Neural progenitor cell (in vitro differentiated cells): ENCODE measurements around the gene WFS1. TPM values are rescaled to one million over a fixed set of nuclear protein-coding genes. Genes with fewer than 3 reads are reported as not detected.

Experiments used
- DNase-seq: peaks from one replicate; pipeline ENCODE4 v3.0.0-alpha.2; 2016; ENCODE audit warnings: low spot score
- H2AFZ ChIP-seq: fragments of 200-600 bp; sonication (generic); replicated peaks from 2 replicates; pipeline ENCODE4 v1.6.1; 2016; ENCODE audit warnings: antibody characterized with exemption
- H3F3A ChIP-seq: fragments of 200-600 bp; sonication (generic); 2 replicates; pipeline ENCODE4 v1.6.1; 2016; ENCODE audit warnings: antibody characterized with exemption, low read depth
- H3K27ac ChIP-seq: fragments of 200-600 bp; sonication (generic); 2 replicates; pipeline ENCODE4 v1.5.1; 2016; ENCODE audit warnings: mild to moderate bottlenecking
- H3K27me3 ChIP-seq: fragments of 200-600 bp; sonication (generic); 2 replicates; pipeline ENCODE4 v1.6.1; 2016; ENCODE audit warnings: mild to moderate bottlenecking, moderate library complexity
- H3K36me3 ChIP-seq: fragments of 200-600 bp; sonication (generic); 2 replicates; pipeline ENCODE4 v1.5.1; 2016
- H3K4me1 ChIP-seq: fragments of 200-600 bp; sonication (generic); 2 replicates; pipeline ENCODE4 v1.6.1; 2016; ENCODE audit warnings: mixed run types
- H3K4me2 ChIP-seq: fragments of 200-600 bp; sonication (generic); 2 replicates; pipeline ENCODE4 v1.6.1; 2016
- H3K4me3 ChIP-seq: fragments of 200-600 bp; sonication (generic); 2 replicates; pipeline ENCODE4 v1.5.1; 2016
- H3K79me2 ChIP-seq: fragments of 200-600 bp; sonication (generic); 2 replicates; pipeline ENCODE4 v1.6.1; 2016; ENCODE audit warnings: low read depth
- H3K9ac ChIP-seq: fragments of 200-600 bp; sonication (generic); 2 replicates; pipeline ENCODE4 v1.6.1; 2016
- H3K9me3 ChIP-seq: fragments of 200-600 bp; sonication (generic); 2 replicates; pipeline ENCODE4 v1.5.1; 2016; ENCODE audit warnings: low read depth
- H4K20me1 ChIP-seq: fragments of 200-600 bp; sonication (generic); 2 replicates; pipeline ENCODE4 v1.6.1; 2016; ENCODE audit warnings: low read depth
- H3K27ac Mint-ChIP-seq: 3 replicates; pipeline ENCODE4 v1.8.0; 2021; ENCODE audit warnings: mixed read lengths
- H3K27me3 Mint-ChIP-seq: 2 replicates; pipeline ENCODE4 v1.8.0; 2022; ENCODE audit warnings: low read depth, mild to moderate bottlenecking, inconsistent platforms, moderate library complexity, mixed read lengths; ENCODE audit not compliant: insufficient read depth
- H3K36me3 Mint-ChIP-seq: 3 replicates; pipeline ENCODE4 v1.8.0; 2021; ENCODE audit warnings: mixed read lengths
- H3K4me1 Mint-ChIP-seq: 3 replicates; pipeline ENCODE4 v1.8.0; 2021; ENCODE audit warnings: mixed read lengths
- H3K4me3 Mint-ChIP-seq: 3 replicates; pipeline ENCODE4 v1.8.0; 2021; ENCODE audit warnings: mild to moderate bottlenecking, moderate library complexity, mixed read lengths
- H3K9me3 Mint-ChIP-seq: 3 replicates; pipeline ENCODE4 v1.8.0; 2020; ENCODE audit warnings: mixed read lengths
- EZH2 ChIP-seq: fragments of 200-600 bp; sonication (generic); IDR thresholded peaks from 2 replicates; pipeline ENCODE4 v1.6.1; 2017; ENCODE audit warnings: antibody characterized with exemption, mild to moderate bottlenecking, moderate library complexity
- EZH2phosphoT487 ChIP-seq: fragments of 200-600 bp; sonication (generic); IDR thresholded peaks from 2 replicates; pipeline ENCODE4 v1.6.1; 2017; ENCODE audit warnings: antibody characterized with exemption
- total RNA-seq: library from RNA; depleted of rRNA; stranded (reverse); fragments of >200 nt; gene quantifications from 2 replicates; pipeline ENCODE4 v1.2.3, GENCODE V29; 2015; ENCODE audit warnings: low replicate concordance
- TF ChIP-seq, protein P1 (sequence below): fragments of 200-600 bp; sonication (generic); IDR thresholded peaks from 2 replicates; pipeline ENCODE4 v1.5.1; 2017; ENCODE audit warnings: antibody characterized with exemption, mild to moderate bottlenecking

WFS1 gene
- total RNA-seq, 1 donor from 2014 or later, result 8.8 TPM

DNA sequence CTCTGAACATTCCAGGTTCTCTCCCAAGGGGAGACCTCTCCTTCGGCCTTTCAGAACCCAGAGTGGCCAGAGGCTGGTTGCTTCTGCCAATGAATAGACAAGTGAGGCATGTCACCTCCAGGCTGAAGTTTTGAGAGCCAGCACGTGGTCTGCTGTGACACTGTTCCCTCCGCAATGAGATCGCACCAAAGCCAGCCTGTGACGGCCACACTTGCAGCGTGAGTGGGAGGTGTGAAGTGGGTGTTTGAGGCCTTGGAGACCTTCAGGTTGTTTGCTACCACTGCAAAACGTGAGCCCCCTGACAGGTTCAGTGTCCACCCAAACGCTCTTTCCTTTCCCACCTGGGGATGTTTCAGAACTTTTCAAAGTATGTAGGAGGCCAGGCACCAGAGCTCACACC is 81.0 kb downstream of the WFS1 start:
- no peaks in the 10 kb centered on the region for H3F3A ChIP-seq
- no peaks in the 10 kb centered on the region for H3K4me1 ChIP-seq
- H3K79me2 ChIP-seq, result no peaks in the 10 kb centered on the region
- H3K27me3 ChIP-seq, result no peaks in the 10 kb centered on the region
- TF ChIP-seq EZH2phosphoT487, result no peak
- no peak for TF ChIP-seq EZH2
- TF ChIP-seq, protein P1, sequence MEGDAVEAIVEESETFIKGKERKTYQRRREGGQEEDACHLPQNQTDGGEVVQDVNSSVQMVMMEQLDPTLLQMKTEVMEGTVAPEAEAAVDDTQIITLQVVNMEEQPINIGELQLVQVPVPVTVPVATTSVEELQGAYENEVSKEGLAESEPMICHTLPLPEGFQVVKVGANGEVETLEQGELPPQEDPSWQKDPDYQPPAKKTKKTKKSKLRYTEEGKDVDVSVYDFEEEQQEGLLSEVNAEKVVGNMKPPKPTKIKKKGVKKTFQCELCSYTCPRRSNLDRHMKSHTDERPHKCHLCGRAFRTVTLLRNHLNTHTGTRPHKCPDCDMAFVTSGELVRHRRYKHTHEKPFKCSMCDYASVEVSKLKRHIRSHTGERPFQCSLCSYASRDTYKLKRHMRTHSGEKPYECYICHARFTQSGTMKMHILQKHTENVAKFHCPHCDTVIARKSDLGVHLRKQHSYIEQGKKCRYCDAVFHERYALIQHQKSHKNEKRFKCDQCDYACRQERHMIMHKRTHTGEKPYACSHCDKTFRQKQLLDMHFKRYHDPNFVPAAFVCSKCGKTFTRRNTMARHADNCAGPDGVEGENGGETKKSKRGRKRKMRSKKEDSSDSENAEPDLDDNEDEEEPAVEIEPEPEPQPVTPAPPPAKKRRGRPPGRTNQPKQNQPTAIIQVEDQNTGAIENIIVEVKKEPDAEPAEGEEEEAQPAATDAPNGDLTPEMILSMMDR, result no peak
- no peaks in the 10 kb centered on the region for H3K9me3 ChIP-seq
- H3K27me3 Mint-ChIP-seq, result peaks cover 13% of the 10 kb centered on the region
- H3K4me3 ChIP-seq, result no peak overlapping the region
- H3K36me3 Mint-ChIP-seq, result peaks cover 2% of the 10 kb centered on the region
- peaks cover 26% of the 10 kb centered on the region for H3K4me1 Mint-ChIP-seq
- no peak overlapping the region for H3K4me3 Mint-ChIP-seq
- no peak overlapping the region for H3K9ac ChIP-seq
- peaks cover 3% of the 10 kb centered on the region for H3K9me3 Mint-ChIP-seq
- no peak overlapping the region for H3K27ac ChIP-seq
- H3K36me3 ChIP-seq, result no peaks in the 10 kb centered on the region
- DNase-seq, result no peak
- H3K27ac Mint-ChIP-seq, result no peak overlapping the region
- H4K20me1 ChIP-seq, result no peaks in the 10 kb centered on the region
- no peak overlapping the region for H3K4me2 ChIP-seq
- no peak overlapping the region for H2AFZ ChIP-seq

DNA sequence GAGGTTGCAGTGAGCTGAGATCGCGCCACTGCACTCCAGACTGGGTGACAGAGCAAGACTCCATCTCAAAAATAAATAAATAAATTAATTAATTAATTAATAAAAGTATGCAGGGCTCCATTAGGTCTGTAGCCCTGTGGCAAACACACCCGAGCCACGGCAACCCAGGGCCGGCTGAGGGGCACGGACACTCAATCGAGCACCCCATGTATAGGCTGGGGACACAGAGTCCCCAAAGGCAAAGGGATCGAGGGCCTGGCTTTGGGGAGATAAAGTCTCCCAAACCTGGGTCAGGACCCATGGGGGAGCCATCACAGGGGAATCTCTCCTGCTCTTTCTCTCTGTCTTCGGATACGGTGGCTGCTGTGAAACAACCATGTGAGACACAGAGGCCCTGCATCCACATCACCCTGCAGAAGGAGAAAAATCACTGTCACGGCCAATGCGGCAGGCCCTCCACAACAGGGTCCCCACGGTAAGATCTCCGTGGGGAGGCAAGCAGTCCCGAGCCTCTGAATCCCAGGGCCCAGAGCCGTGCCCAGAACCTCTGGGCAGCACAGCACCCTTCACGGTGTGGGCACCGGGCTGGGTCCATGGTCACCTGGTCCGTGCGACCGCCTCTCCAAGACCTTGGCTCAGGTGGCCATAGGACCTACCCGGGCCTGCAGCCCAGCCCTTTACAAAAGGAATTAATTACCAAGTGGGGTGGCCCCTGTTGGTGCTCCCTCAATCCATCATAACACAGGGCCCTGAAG is 81.8 kb downstream of the WFS1 start:
- Histone ChIP-seq H3K9me3 (no peaks in the 10 kb centered on the region), H3K4me3 (no peak overlapping the region), H3K27ac (no peak overlapping the region), H3K9ac (no peak overlapping the region), H4K20me1 (no peaks in the 10 kb centered on the region), H3K4me2 (no peak overlapping the region), H3K79me2 (no peaks in the 10 kb centered on the region), H3K4me1 (no peaks in the 10 kb centered on the region), H3K36me3 (no peaks in the 10 kb centered on the region), H3F3A (no peaks in the 10 kb centered on the region), H2AFZ (no peak overlapping the region), H3K27me3 (no peaks in the 10 kb centered on the region)
- no peaks in the 10 kb centered on the region for H3K36me3 Mint-ChIP-seq
- TF ChIP-seq EZH2, result no peak
- no peak for TF ChIP-seq EZH2phosphoT487
- TF ChIP-seq, protein P1, result no peak
- H3K4me1 Mint-ChIP-seq, result peaks cover 26% of the 10 kb centered on the region
- H3K27ac Mint-ChIP-seq, result no peak overlapping the region
- H3K4me3 Mint-ChIP-seq, result no peak overlapping the region
- peaks cover 11% of the 10 kb centered on the region for H3K27me3 Mint-ChIP-seq
- H3K9me3 Mint-ChIP-seq, result no peaks in the 10 kb centered on the region
- DNase-seq, result no peak

DNA sequence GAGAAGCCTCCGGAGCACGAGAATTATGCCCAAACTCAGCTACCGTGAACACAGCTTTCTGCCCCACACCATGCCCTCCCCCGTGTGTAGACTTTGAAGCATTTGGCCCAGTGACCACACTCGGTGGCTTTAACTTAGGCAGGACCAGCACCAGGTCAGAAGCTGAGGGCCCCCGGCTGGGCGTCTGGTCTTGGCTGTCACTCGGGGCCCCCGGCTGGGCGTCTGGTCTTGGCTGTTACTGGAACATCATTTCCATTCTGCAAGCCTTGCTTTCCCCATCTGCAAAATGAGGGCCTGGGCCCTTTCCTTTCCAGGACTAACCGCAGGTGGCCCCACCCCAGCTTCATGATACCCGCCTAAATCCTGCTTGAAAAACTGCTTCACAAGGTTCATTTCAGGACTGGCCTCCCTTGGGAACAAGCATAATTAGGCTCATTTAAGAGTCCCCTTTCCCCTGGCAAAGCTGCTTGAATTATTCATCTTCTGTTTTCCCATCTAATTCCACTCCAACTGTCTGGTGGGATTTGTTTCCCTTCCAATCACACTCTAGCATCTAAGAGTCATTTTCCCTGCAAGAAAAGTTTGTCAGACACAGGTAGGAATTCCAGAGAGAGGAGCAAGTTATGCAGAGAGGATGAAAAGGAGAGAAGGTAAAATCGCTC is 82.5 kb downstream of the WFS1 start:
- peaks cover 26% of the 10 kb centered on the region for H3K4me1 Mint-ChIP-seq
- TF ChIP-seq, protein P1, result no peak
- TF ChIP-seq EZH2phosphoT487 (no peak), EZH2 (no peak)
- no peak overlapping the region for H3K9ac ChIP-seq
- no peaks in the 10 kb centered on the region for H3K27me3 ChIP-seq
- H3K27ac ChIP-seq, result no peak overlapping the region
- peaks cover 9% of the 10 kb centered on the region for H3K27me3 Mint-ChIP-seq
- no peaks in the 10 kb centered on the region for H4K20me1 ChIP-seq
- no peaks in the 10 kb centered on the region for H3F3A ChIP-seq
- no peaks in the 10 kb centered on the region for H3K79me2 ChIP-seq
- H3K4me2 ChIP-seq, result no peak overlapping the region
- H3K4me1 ChIP-seq, result no peaks in the 10 kb centered on the region
- no peak overlapping the region for H2AFZ ChIP-seq
- H3K4me3 ChIP-seq, result no peak overlapping the region
- H3K4me3 Mint-ChIP-seq, result no peak overlapping the region
- no peak for DNase-seq
- H3K9me3 Mint-ChIP-seq, result no peaks in the 10 kb centered on the region
- no peaks in the 10 kb centered on the region for H3K9me3 ChIP-seq
- H3K36me3 ChIP-seq, result no peaks in the 10 kb centered on the region
- H3K27ac Mint-ChIP-seq, result no peak overlapping the region
- H3K36me3 Mint-ChIP-seq, result no peaks in the 10 kb centered on the region

Other genes starting within 250 kb of the WFS1 start
- 5.1 and 5.5 TPM in 2 replicates for gene JAKMIP1, start 69.3 kb upstream of the WFS1 start, total RNA-seq
- gene PPP2R2C, start 202.8 kb downstream of the WFS1 start, total RNA-seq, result 2.5 and 3.5 TPM in 2 replicates